ENCODE results near the gene HIC1.
"Not testable (repeated sequence)": the region's sequence is repeated elsewhere in the genome, so short reads cannot be mapped to it uniquely, and the experiment has no call there.

The HIC1 gene

GRCh38 chr17:2054512-2055291, at the start of gene HIC1:
TSS of gene HIC1 (plus strand) at chr17:2055103. CDS start at chr17:2056691, 1,588 bp downstream.
- DNase-seq, result peak; percentile 32 to 58 (median 53)

- no peak for DNase-seq
Measured at GRCh38 chr17:2008332-2009126, 46.4 kb upstream of the HIC1 start.

GRCh38 chr17:2009737-2010136, 45.2 kb upstream of the HIC1 start:
- no peak for DNase-seq

GRCh38 chr17:2011411-2012371, 43.2 kb upstream of the HIC1 start:
- no peak for DNase-seq

- no peak for DNase-seq
Measured at GRCh38 chr17:2012499-2012898, 42.4 kb upstream of the HIC1 start.

GRCh38 chr17:2013220-2013993, 41.5 kb upstream of the HIC1 start:
- DNase-seq, result not testable (repeated sequence)

GRCh38 chr17:2013994-2014317, 40.9 kb upstream of the HIC1 start:
- DNase-seq, result no peak

- no peak for DNase-seq
Measured at GRCh38 chr17:2015314-2015713, 39.6 kb upstream of the HIC1 start.

- no peak for DNase-seq
Measured at GRCh38 chr17:2016494-2016893, 38.4 kb upstream of the HIC1 start.

GRCh38 chr17:2017274-2017941, 37.5 kb upstream of the HIC1 start:
- peak in 1 of 3 experiments; percentile 25 for DNase-seq

- DNase-seq, result peak; percentile 8 to 58 (median 43)
Measured at GRCh38 chr17:2018716-2019510, 36.0 kb upstream of the HIC1 start.

GRCh38 chr17:2019723-2020122, 35.2 kb upstream of the HIC1 start:
- DNase-seq, result no peak

- DNase-seq, result no peak
Measured at GRCh38 chr17:2020721-2021120, 34.2 kb upstream of the HIC1 start.

GRCh38 chr17:2022647-2023240, 32.2 kb upstream of the HIC1 start:
- peak in 1 of 3 experiments; percentile 33 for DNase-seq

GRCh38 chr17:2023256-2023655, 31.6 kb upstream of the HIC1 start:
- no peak for DNase-seq

- peak; percentile 60 to 81 (median 67) for DNase-seq
Measured at GRCh38 chr17:2023692-2024571, 31.0 kb upstream of the HIC1 start.

GRCh38 chr17:2024572-2025219, 30.2 kb upstream of the HIC1 start:
- peak in 2 of 3 experiments; percentile 19 to 58 for DNase-seq

- peak; percentile 59 to 83 (median 66) for DNase-seq
Measured at GRCh38 chr17:2025220-2025621, 29.7 kb upstream of the HIC1 start, which contains the start of gene RTN4RL1. TSS of gene RTN4RL1 (minus strand) at chr17:2025334. CDS start at chr17:2024865, 469 bp downstream.

Data from NCI-H1417 (cell line).